ENCODE results near the gene C9orf153.
A peak's percentile ranks its signal among the peaks of the same experiment; 100 is the strongest.

C9orf153 gene

GRCh38 chr9:86259557-86259956 lies at the start of gene C9orf153:
Gene C9orf153 (minus strand): TSS chr9:86259657. CDS start chr9:86229603, 30,054 bp downstream.
- no peak within 1 kb of the TSS for H3K4me3 ChIP-seq (ENCODE audit: low read depth, low read length)
- TF ChIP-seq POLR2A (IDR thresholded peaks at IDR 0.05; ENCODE audit: extremely low read depth, insufficient read length) = no peak
- no peak for TF ChIP-seq MYC (IDR thresholded peaks at IDR 0.05; ENCODE audit: low read depth, low read length)
- no peak for TF ChIP-seq CTCF (IDR thresholded peaks at IDR 0.05; ENCODE audit: low read depth, low read length)
- TF ChIP-seq MAX (IDR thresholded peaks at IDR 0.05; ENCODE audit: low read depth, low read length) = no peak

GRCh38 chr9:86308687-86309086 lies 49.2 kb upstream of the C9orf153 start:
- H3K4me3 ChIP-seq (ENCODE audit: low read depth, low read length) = no peak overlapping the region
- no peak for DNase-seq (ENCODE audit: low read depth)
- TF ChIP-seq POLR2A (IDR thresholded peaks at IDR 0.05; ENCODE audit: extremely low read depth, insufficient read length) = no peak
- no peak for TF ChIP-seq CTCF (IDR thresholded peaks at IDR 0.05; ENCODE audit: low read depth, low read length)
- TF ChIP-seq MYC (IDR thresholded peaks at IDR 0.05; ENCODE audit: low read depth, low read length) = no peak
- TF ChIP-seq MAX (IDR thresholded peaks at IDR 0.05; ENCODE audit: low read depth, low read length) = no peak

More at GRCh38 chr9:86259557-86259956, at the start of gene C9orf153:
- DNase-seq (ENCODE audit: low read depth) = no peak

- H3K4me3 ChIP-seq (ENCODE audit: low read depth, low read length) = no peak overlapping the region
- TF ChIP-seq CTCF (IDR thresholded peaks at IDR 0.05; ENCODE audit: low read depth, low read length) = no peak
- DNase-seq (ENCODE audit: low read depth) = no peak
Measured at GRCh38 chr9:86304236-86304730, 44.8 kb upstream of the C9orf153 start.

- TF ChIP-seq CTCF (IDR thresholded peaks at IDR 0.05; ENCODE audit: low read depth, low read length) = no peak
- no peak for TF ChIP-seq MAX (IDR thresholded peaks at IDR 0.05; ENCODE audit: low read depth, low read length)
- TF ChIP-seq POLR2A (IDR thresholded peaks at IDR 0.05; ENCODE audit: extremely low read depth, insufficient read length) = no peak
- no peak for TF ChIP-seq MYC (IDR thresholded peaks at IDR 0.05; ENCODE audit: low read depth, low read length)
- DNase-seq (ENCODE audit: low read depth) = peak; percentile 19
- no peak overlapping the region for H3K4me3 ChIP-seq (ENCODE audit: low read depth, low read length)
Measured at GRCh38 chr9:86303316-86303975, 44.0 kb upstream of the C9orf153 start.

GRCh38 chr9:86301686-86302085 lies 42.2 kb upstream of the C9orf153 start:
- DNase-seq (ENCODE audit: low read depth) = no peak
- H3K4me3 ChIP-seq (ENCODE audit: low read depth, low read length) = no peak overlapping the region
- TF ChIP-seq MAX (IDR thresholded peaks at IDR 0.05; ENCODE audit: low read depth, low read length) = no peak
- TF ChIP-seq MYC (IDR thresholded peaks at IDR 0.05; ENCODE audit: low read depth, low read length) = no peak
- no peak for TF ChIP-seq CTCF (IDR thresholded peaks at IDR 0.05; ENCODE audit: low read depth, low read length)
- TF ChIP-seq POLR2A (IDR thresholded peaks at IDR 0.05; ENCODE audit: extremely low read depth, insufficient read length) = no peak

Measured in NB4 (cell line).